ENCODE data around the gene TDRKH. TPM values are rescaled to one million over a fixed set of nuclear protein-coding genes. Genes with fewer than 3 reads are reported as not detected.
A peak's percentile ranks its signal among the peaks of the same experiment; 100 is the strongest.
"Not testable (repeated sequence)": the region's sequence is repeated elsewhere in the genome, so short reads cannot be mapped to it uniquely, and the experiment has no call there.

TDRKH gene
- total RNA-seq, 2 donors from 2014 or later, result 2.6 to 4.0 TPM

DNA sequence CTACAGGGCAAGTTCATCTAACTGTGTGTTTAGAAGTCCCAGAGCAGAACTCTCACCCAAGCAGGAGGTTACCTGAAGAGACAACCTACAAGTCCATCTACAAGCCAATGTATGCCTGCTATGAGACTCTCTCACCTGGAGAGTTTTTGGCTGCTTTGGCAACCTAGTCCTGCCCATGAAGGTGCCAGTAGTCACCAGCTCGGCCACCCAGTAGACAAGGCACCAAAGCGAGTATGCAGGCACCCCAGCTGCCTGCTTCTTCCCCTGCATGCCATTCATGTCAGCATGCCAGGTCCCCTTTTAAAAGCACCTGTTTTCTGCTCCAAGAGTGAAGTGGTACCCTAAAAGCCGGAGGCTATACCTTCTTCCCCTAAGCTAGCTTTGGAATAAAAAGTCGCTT, 48.8 kb downstream of the TDRKH start:
- H3K27me3 ChIP-seq, result no peaks in the 10 kb centered on the region
- 78 to 82% methylated on average over 3 to 4 of the region's 4 CpGs for WGBS, 2 donors
- H3K9me3 ChIP-seq, result no peaks in the 10 kb centered on the region
- no peak for DNase-seq
- H3K4me1 ChIP-seq, result peaks cover 9% of the 10 kb centered on the region
- no peak for ATAC-seq
- no peak overlapping the region for H3K4me3 ChIP-seq
- no peaks in the 10 kb centered on the region for H3K36me3 ChIP-seq (replicated peaks in 1 of 2; ENCODE audit: insufficient read depth in 1 of 2, low read depth in 2 of 2)
- intact Hi-C loops (cut with DNase I), result no loop called here
- TF ChIP-seq, protein P1, sequence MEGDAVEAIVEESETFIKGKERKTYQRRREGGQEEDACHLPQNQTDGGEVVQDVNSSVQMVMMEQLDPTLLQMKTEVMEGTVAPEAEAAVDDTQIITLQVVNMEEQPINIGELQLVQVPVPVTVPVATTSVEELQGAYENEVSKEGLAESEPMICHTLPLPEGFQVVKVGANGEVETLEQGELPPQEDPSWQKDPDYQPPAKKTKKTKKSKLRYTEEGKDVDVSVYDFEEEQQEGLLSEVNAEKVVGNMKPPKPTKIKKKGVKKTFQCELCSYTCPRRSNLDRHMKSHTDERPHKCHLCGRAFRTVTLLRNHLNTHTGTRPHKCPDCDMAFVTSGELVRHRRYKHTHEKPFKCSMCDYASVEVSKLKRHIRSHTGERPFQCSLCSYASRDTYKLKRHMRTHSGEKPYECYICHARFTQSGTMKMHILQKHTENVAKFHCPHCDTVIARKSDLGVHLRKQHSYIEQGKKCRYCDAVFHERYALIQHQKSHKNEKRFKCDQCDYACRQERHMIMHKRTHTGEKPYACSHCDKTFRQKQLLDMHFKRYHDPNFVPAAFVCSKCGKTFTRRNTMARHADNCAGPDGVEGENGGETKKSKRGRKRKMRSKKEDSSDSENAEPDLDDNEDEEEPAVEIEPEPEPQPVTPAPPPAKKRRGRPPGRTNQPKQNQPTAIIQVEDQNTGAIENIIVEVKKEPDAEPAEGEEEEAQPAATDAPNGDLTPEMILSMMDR (IDR thresholded peaks at IDR 0.05), result no peak
- TF ChIP-seq POLR2A (IDR thresholded peaks at IDR 0.05), result no peak
- H3K27ac ChIP-seq, result no peak overlapping the region

DNA sequence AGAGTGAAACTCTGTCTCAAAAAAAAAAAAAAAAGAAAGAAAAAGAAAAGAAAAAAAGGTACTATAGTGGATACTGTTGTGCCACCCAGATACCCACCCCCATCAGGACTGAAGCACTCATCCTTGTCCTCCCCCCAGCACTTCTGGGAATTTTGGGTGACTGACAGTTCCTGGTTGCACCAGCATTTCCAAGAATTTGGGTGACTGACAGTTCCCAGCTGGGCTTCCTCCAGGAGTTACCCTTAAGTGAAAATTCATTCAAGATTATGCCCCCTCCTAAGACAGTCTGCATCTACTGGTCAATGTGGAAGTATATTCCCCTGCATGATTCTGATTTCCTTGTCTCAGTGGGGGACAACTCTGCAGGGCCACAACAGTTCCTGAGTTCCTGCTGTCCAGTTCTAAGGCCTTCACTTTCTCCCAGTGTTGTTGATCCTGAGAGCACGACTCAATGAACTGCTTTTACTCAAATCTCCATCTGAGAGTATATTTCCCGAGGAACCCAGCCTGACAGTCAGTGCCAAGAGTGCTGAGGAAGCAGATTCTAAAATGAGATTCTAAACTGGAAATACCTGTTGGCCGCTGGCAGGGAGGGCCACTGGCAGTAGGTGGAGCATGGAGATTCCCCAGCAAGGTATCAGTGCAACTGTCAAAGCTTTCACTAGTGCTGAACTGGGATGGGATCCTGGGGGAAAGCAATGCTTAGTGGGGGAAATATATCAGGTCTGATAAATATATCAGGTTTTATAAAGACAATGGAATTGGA, 50.5 kb downstream of the TDRKH start:
- TF ChIP-seq POLR2A (IDR thresholded peaks at IDR 0.05), result no peak
- TF ChIP-seq, protein P1 (IDR thresholded peaks at IDR 0.05), result peak in 2 of 7 experiments; percentile 4 to 10
- peak; percentile 29 to 56 (median 49) for DNase-seq
- peak; percentile 58 for ATAC-seq
- intact Hi-C loops (cut with DNase I), result loop anchor here (10.0 kb wide), 2 partner anchors 145 to 295 kb away; no protein-coding TSS in a partner anchor
- Histone ChIP-seq H3K27ac (peak overlapping the region in 3 of 4 donors; percentile 10 to 48 (median 26)), H3K4me1 (peaks cover 12% of the 10 kb centered on the region), H3K36me3 (replicated peaks in 1 of 2; ENCODE audit: insufficient read depth in 1 of 2, low read depth in 2 of 2) (no peaks in the 10 kb centered on the region), H3K4me3 (no peak overlapping the region), H3K27me3 (no peaks in the 10 kb centered on the region), H3K9me3 (no peaks in the 10 kb centered on the region)
- WGBS, 2 donors, result 31 to 32% methylated on average over 3 of the region's 3 CpGs

DNA sequence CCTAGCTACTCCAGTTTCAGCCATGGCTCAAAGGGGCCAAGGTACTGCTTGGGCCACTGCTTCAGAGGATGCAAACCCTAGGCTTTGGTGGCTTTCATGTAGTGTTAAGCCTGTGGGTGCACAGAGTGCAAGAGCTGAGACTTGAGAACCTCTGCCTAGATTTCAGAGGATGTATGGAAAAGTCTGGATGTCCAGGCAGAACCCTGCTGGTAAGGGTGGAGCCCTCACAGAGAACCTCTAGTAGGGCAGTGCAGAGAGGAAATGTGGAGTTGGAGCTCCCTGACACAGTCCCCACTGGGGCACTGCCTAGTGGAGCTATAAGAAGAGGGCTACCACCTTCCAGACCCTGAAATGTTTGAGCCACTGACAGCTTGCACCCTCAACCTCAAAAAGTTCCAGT, 52.8 kb downstream of the TDRKH start:
- no peaks in the 10 kb centered on the region for H3K9me3 ChIP-seq
- H3K4me1 ChIP-seq, result peaks cover 13% of the 10 kb centered on the region
- no peak for DNase-seq
- ATAC-seq, result no peak
- no peak overlapping the region for H3K27ac ChIP-seq
- H3K4me3 ChIP-seq, result no peak overlapping the region
- intact Hi-C loops (cut with DNase I), result loop anchor here (10.0 kb wide), 2 partner anchors 143 to 293 kb away; no protein-coding TSS in a partner anchor
- TF ChIP-seq, protein P1 (IDR thresholded peaks at IDR 0.05), result no peak
- TF ChIP-seq POLR2A (IDR thresholded peaks at IDR 0.05), result no peak
- H3K36me3 ChIP-seq (replicated peaks in 1 of 2; ENCODE audit: insufficient read depth in 1 of 2, low read depth in 2 of 2), result no peaks in the 10 kb centered on the region
- H3K27me3 ChIP-seq, result no peaks in the 10 kb centered on the region

DNA sequence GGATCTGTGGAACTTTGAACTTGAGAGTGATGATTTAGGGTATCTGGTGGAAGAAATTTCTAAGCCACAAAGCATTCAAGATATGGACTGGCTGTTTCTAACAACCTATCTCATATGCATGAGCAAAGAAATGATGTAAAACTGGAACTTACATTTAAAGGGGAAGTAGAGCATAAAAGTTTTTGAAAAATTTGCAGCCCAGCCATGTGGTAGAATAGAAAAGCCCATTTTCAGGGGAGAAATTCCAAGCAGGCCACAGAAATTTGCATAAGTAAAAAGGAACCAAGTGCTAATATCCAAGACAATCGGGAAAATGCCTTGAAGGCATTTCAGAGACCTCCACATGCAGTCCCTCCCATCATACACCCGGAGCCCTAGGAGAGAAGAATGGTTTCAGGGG, 53.3 kb downstream of the TDRKH start:
- intact Hi-C loops (cut with DNase I), result loop anchor here (10.0 kb wide), 2 partner anchors 142 to 292 kb away; no protein-coding TSS in a partner anchor
- Histone ChIP-seq H3K36me3 (replicated peaks in 1 of 2; ENCODE audit: insufficient read depth in 1 of 2, low read depth in 2 of 2) (no peaks in the 10 kb centered on the region), H3K27me3 (no peaks in the 10 kb centered on the region), H3K4me3 (no peak overlapping the region), H3K9me3 (no peaks in the 10 kb centered on the region), H3K4me1 (peaks cover 13% of the 10 kb centered on the region), H3K27ac (no peak overlapping the region)
- no peak for TF ChIP-seq POLR2A (IDR thresholded peaks at IDR 0.05)
- TF ChIP-seq, protein P1 (IDR thresholded peaks at IDR 0.05), result no peak
- WGBS, 2 donors, result 73 to 90% methylated on average over 2 of the region's 2 CpGs
- ATAC-seq (no peak), DNase-seq (no peak)

DNA sequence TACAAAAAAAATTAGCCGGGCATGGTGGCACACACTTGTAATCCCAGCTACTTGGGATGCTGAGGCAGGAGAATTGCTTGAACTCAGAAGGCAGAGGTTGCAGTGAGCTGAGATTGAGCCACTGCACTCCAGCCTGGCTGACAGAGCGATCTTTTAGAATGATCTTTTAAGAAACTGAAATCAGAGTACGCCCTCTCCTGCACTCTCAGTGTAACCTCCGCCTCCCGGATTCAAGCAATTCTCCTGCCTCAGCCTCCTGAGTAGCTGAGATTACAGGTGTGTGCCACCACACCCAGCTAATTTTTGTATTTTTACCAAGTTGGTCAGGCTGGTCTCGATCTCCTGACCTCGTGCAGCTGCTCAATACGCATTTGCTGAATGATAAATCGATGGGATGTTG, 56.3 kb downstream of the TDRKH start:
- not testable (repeated sequence) for H3K9me3 ChIP-seq; H3K36me3 ChIP-seq (replicated peaks in 1 of 2; ENCODE audit: insufficient read depth in 1 of 2, low read depth in 2 of 2); H3K27ac ChIP-seq; DNase-seq; H3K4me3 ChIP-seq; H3K4me1 ChIP-seq; ATAC-seq; H3K27me3 ChIP-seq
- WGBS, 2 donors, result 83 to 84% methylated on average over 9 of the region's 9 CpGs
- intact Hi-C loops (cut with DNase I), result loop anchor here (10.0 kb wide), 2 partner anchors 139 to 289 kb away; no protein-coding TSS in a partner anchor

All from body of pancreas (tissue), 4 donors.